H1 (cell line): Measurements from ENCODE around the gene SMO. TPM values are rescaled to one million over a fixed set of nuclear protein-coding genes. Genes with fewer than 3 reads are reported as not detected.

Source experiments
- EZH2 ChIP-seq: fragments of 200-600 bp; sonication (generic); IDR thresholded peaks from 2 replicates; pipeline ENCODE4 v1.7.1; 2012; ENCODE audit warnings: low read depth, mild to moderate bottlenecking, moderate library complexity, low read length, inconsistent platforms; ENCODE audit not compliant: severe bottlenecking
- HDAC2 ChIP-seq, 2 experiments: fragments of 300-600 bp in 1 of 2; sonication (generic) in 1 of 2; IDR thresholded peaks; 2 replicates each; pipeline ENCODE4 v1.6.1; 2011 to 2012; ENCODE audit warnings: low read depth in 2 of 2, low read length in 2 of 2, mild to moderate bottlenecking in 2 of 2, moderate library complexity in 2 of 2, borderline replicate concordance in 1 of 2, inconsistent platforms in 1 of 2
- HDAC6 ChIP-seq: IDR thresholded peaks from one replicate; pipeline ENCODE4 v1.7.1; 2012; ENCODE audit warnings: low read depth, mild to moderate bottlenecking, inconsistent platforms, low read length, moderate library complexity
- SUZ12 ChIP-seq: fragments of 200-600 bp; sonication (generic); IDR thresholded peaks from 2 replicates; pipeline ENCODE4 v1.6.1; 2012; ENCODE audit warnings: mild to moderate bottlenecking, inconsistent platforms, low read length, moderate library complexity, mixed read lengths
- polyA plus RNA-seq, 7 experiments: library from polyadenylated mRNA; depleted of rRNA in 3 of 7; stranded (reverse) in 5 of 7; unstranded in 2 of 7; fragments of >200 nt in 5 of 7; fragments of 200-250 nt in 2 of 7; gene quantifications; 1 replicate in 5 of 7; 2 replicates in 1 of 7; 4 replicates in 1 of 7; pipeline versions ENCODE4 v1.2.1 to v1.2.3, GENCODE V29; 2011 to 2013; ENCODE audit warnings: missing spikeins in 2 of 7, mixed read lengths in 2 of 7
- small RNA-seq: library from polyadenylated mRNA; stranded (forward); fragments of <200 nt; extraction: miRNeasy Mini kit (QIAGEN cat#:217004); gene quantifications from one replicate; pipeline ENCODE3, GENCODE V24; 2013; ENCODE audit not compliant: insufficient read depth
- total RNA-seq: library from RNA; stranded (reverse); fragmentation: NEBNext Ultra II Directional; extraction: Animal tissue kit (Norgen Biotek cat#: 25700); gene quantifications from 2 replicates; pipeline ENCODE4 v1.2.1, GENCODE V29; 2021

The SMO gene
- total and polyA plus RNA-seq, 2 of the 8 experiments (the other 6 are each of a cell fraction or from before 2014, with no cell fraction given) = 64.5 to 67.6 TPM

DNA sequence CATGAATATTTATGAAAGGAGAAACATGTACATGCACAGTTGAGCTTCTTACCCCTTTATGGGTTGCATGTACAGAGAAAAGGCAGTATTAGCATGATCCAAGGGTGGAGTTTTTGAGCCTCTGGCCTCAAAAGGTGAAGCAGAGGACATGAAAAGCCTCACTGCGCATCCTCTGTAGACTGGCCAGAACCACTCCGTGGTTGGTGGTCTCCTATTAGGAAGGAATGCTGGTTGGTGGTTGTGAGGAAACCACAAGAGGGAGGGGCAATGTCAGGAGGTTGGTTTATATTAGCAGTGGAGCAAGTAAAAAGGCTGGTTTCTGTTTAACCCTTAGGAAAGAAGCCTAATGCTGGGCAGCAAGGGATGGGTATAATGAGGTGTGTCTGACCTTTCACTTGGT is 73.9 kb downstream of the SMO start (continued):
- TF ChIP-seq EZH2 = no peak
- no peak for TF ChIP-seq HDAC2 (IDR thresholded peaks at IDR 0.05; ENCODE audit: borderline replicate concordance in 1 of 2, low read depth in 2 of 2, low read length in 2 of 2)
- TF ChIP-seq SUZ12 = no peak
- no peak for TF ChIP-seq HDAC6

Small RNAs within 50 kb of the gene (small RNA-seq; reads per million reads assigned to genes)
- gene RNY1P11 = not detected

Other genes with a start within 250 kb of the SMO start
- gene TNPO3, start 133.5 kb upstream of the SMO start, total RNA-seq = 99.2 and 100 TPM in 2 replicates
- gene TNPO3, start 133.5 kb upstream of the SMO start, polyA plus RNA-seq (2011; rRNA removed) = 54.1 and 67.6 TPM in 2 replicates
- gene TSPAN33, start 43.9 kb upstream of the SMO start, total RNA-seq = 47.1 TPM in 2 replicates
- 42.8 and 46.6 TPM in 2 replicates for gene TSPAN33, start 43.9 kb upstream of the SMO start, polyA plus RNA-seq (2011; rRNA removed)
- gene AHCYL2, start 36.4 kb downstream of the SMO start, total RNA-seq = 25.4 and 30.5 TPM in 2 replicates
- 16.6 and 20.7 TPM in 2 replicates for gene AHCYL2, start 36.4 kb downstream of the SMO start, polyA plus RNA-seq (2011; rRNA removed)
- 7.9 and 8.2 TPM in 2 replicates for gene STRIP2, start 245.8 kb downstream of the SMO start, total RNA-seq
- gene STRIP2, start 245.8 kb downstream of the SMO start, polyA plus RNA-seq (2011; rRNA removed) = 4.5 and 5.3 TPM in 2 replicates